GM18505 (cell line): ENCODE data around the gene CLDN1.
"Not testable (repeated sequence)": the region's sequence is repeated elsewhere in the genome, so short reads cannot be mapped to it uniquely, and the experiment has no call there.

Experiments
- ATAC-seq: cut with Tn5 transposase; IDR thresholded peaks from one replicate; pipeline ENCODE4 v1.9.1; 2021; ENCODE audit not compliant: unreplicated experiment
- POLR2A ChIP-seq: IDR thresholded peaks from 4 replicates; pipeline ENCODE4 v1.6.1; 2011; ENCODE audit warnings: borderline replicate concordance; ENCODE audit not compliant: insufficient read depth, insufficient read length; ENCODE audit errors: extremely low read depth

Gene CLDN1

GRCh38 chr3:190302212-190302867 lies 19.9 kb downstream of the CLDN1 start:
- no peak for TF ChIP-seq POLR2A
- ATAC-seq = no peak

GRCh38 chr3:190301591-190301990 lies 20.7 kb downstream of the CLDN1 start:
- no peak for TF ChIP-seq POLR2A
- ATAC-seq = no peak

GRCh38 chr3:190299969-190300368 lies 22.3 kb downstream of the CLDN1 start:
- TF ChIP-seq POLR2A = no peak
- no peak for ATAC-seq

- TF ChIP-seq POLR2A = no peak
- ATAC-seq = no peak
Observed at GRCh38 chr3:190294030-190294429, 28.2 kb downstream of the CLDN1 start.

- ATAC-seq = no peak
- no peak for TF ChIP-seq POLR2A
Observed at GRCh38 chr3:190293621-190294020, 28.6 kb downstream of the CLDN1 start.

- no peak for ATAC-seq
- TF ChIP-seq POLR2A = no peak
Observed at GRCh38 chr3:190291994-190292584, 30.2 kb downstream of the CLDN1 start.

- TF ChIP-seq POLR2A = no peak
- no peak for ATAC-seq
Observed at GRCh38 chr3:190289989-190290388, 32.3 kb downstream of the CLDN1 start.

GRCh38 chr3:190288836-190289235 lies 33.4 kb downstream of the CLDN1 start:
- ATAC-seq = no peak
- TF ChIP-seq POLR2A = no peak

- TF ChIP-seq POLR2A = no peak
- ATAC-seq = no peak
Observed at GRCh38 chr3:190286014-190286413, 36.2 kb downstream of the CLDN1 start.

GRCh38 chr3:190281308-190282051 lies 40.8 kb downstream of the CLDN1 start:
- no peak for ATAC-seq
- TF ChIP-seq POLR2A = no peak

- TF ChIP-seq POLR2A = no peak
- no peak for ATAC-seq
Observed at GRCh38 chr3:190279690-190280089, 42.6 kb downstream of the CLDN1 start.

- ATAC-seq = no peak
- TF ChIP-seq POLR2A = no peak
Observed at GRCh38 chr3:190272747-190273146, 49.5 kb downstream of the CLDN1 start.

- no peak for ATAC-seq
- TF ChIP-seq POLR2A = no peak
Observed at GRCh38 chr3:190269101-190269500, 53.1 kb downstream of the CLDN1 start.

GRCh38 chr3:190267464-190267863 lies 54.8 kb downstream of the CLDN1 start:
- ATAC-seq = not testable (repeated sequence)

- ATAC-seq = no peak
- no peak for TF ChIP-seq POLR2A
Observed at GRCh38 chr3:190266913-190267290, 55.3 kb downstream of the CLDN1 start.

GRCh38 chr3:190266265-190266912 lies 55.9 kb downstream of the CLDN1 start:
- TF ChIP-seq POLR2A = no peak
- ATAC-seq = no peak
